SK-N-SH (cell line): ENCODE data around the gene CEP112.

Experiments used
- EZH2phosphoT487 ChIP-seq: fragments of 200-600 bp; sonication (generic); IDR thresholded peaks from 2 replicates; pipeline ENCODE4 v1.6.1; 2017; ENCODE audit warnings: low read depth, mixed run types, mild to moderate bottlenecking, antibody characterized with exemption, moderate library complexity, borderline replicate concordance
- GABPA ChIP-seq: IDR thresholded peaks from 2 replicates; pipeline ENCODE4 v1.4.0; 2012; ENCODE audit warnings: low read depth, mild to moderate bottlenecking
- NFIC ChIP-seq: IDR thresholded peaks from 2 replicates; pipeline ENCODE4 v1.4.0; 2012; ENCODE audit warnings: borderline replicate concordance
- POLR2AphosphoS5 ChIP-seq: IDR thresholded peaks from 2 replicates; pipeline ENCODE4 v1.6.1; 2012; ENCODE audit warnings: low read depth, low read length
- RAD21 ChIP-seq: IDR thresholded peaks from 2 replicates; pipeline ENCODE4 v1.6.1; 2012; ENCODE audit warnings: mild to moderate bottlenecking, low read length
- SIN3A ChIP-seq: IDR thresholded peaks from 2 replicates; pipeline ENCODE4 v1.6.1; 2012; ENCODE audit warnings: low read depth, mild to moderate bottlenecking, low read length, moderate library complexity, borderline replicate concordance
- TEAD4 ChIP-seq: IDR thresholded peaks from 2 replicates; pipeline ENCODE4 v1.4.0; 2012; ENCODE audit warnings: mild to moderate bottlenecking, borderline replicate concordance; ENCODE audit not compliant: insufficient read depth
- TF ChIP-seq, protein P1 (sequence below): fragments of 200-600 bp; sonication (generic); IDR thresholded peaks from 2 replicates; pipeline ENCODE4 v1.6.1; 2017; ENCODE audit warnings: antibody characterized with exemption, mild to moderate bottlenecking, moderate library complexity
- TF ChIP-seq, protein P2 (sequence below): IDR thresholded peaks from 2 replicates; pipeline ENCODE4 v1.4.0; 2012; ENCODE audit warnings: low read depth
- TF ChIP-seq, protein P3 (sequence below): fragments of 150-350 bp; IDR thresholded peaks from 2 replicates; pipeline ENCODE4 v1.6.1; 2017; ENCODE audit warnings: antibody characterized with exemption, low read length, low read depth, borderline replicate concordance
- TF ChIP-seq, protein P4 (sequence below): IDR thresholded peaks from 2 replicates; pipeline ENCODE4 v1.6.1; 2012; ENCODE audit warnings: mild to moderate bottlenecking, low read depth, low read length, moderate library complexity
- TF ChIP-seq, protein P5 (sequence below): fragments of 150-350 bp; IDR thresholded peaks from 2 replicates; pipeline ENCODE4 v1.6.1; 2016; ENCODE audit warnings: mild to moderate bottlenecking, low read depth, low read length

DNA sequence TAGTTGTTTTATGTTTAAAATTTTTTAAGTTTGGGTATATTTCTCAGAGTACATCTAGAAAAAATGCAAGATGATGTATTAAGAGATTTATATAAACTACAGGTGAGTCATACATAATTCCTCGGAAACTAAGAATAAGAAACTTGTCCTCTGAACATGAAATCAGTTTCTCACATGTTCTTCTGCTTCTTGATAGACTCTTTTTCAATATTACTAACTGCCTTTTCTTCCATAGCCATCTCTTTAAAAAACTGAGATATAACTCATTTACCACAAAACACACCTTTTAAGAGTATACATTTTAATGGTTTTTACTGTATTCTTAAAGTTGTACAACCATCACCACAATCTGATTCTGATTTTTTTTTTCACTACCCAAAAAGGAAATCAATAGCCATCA, 392.1 kb downstream of the CEP112 start:
- TF ChIP-seq, protein P1, sequence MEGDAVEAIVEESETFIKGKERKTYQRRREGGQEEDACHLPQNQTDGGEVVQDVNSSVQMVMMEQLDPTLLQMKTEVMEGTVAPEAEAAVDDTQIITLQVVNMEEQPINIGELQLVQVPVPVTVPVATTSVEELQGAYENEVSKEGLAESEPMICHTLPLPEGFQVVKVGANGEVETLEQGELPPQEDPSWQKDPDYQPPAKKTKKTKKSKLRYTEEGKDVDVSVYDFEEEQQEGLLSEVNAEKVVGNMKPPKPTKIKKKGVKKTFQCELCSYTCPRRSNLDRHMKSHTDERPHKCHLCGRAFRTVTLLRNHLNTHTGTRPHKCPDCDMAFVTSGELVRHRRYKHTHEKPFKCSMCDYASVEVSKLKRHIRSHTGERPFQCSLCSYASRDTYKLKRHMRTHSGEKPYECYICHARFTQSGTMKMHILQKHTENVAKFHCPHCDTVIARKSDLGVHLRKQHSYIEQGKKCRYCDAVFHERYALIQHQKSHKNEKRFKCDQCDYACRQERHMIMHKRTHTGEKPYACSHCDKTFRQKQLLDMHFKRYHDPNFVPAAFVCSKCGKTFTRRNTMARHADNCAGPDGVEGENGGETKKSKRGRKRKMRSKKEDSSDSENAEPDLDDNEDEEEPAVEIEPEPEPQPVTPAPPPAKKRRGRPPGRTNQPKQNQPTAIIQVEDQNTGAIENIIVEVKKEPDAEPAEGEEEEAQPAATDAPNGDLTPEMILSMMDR: no peak
- TF ChIP-seq, protein P2, sequence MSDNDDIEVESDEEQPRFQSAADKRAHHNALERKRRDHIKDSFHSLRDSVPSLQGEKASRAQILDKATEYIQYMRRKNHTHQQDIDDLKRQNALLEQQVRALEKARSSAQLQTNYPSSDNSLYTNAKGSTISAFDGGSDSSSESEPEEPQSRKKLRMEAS: no peak
- TF ChIP-seq EZH2phosphoT487 (no peak), POLR2AphosphoS5 (no peak), TEAD4 (no peak), RAD21 (no peak), GABPA (no peak), SIN3A (no peak), NFIC (no peak)
- TF ChIP-seq, protein P3, sequence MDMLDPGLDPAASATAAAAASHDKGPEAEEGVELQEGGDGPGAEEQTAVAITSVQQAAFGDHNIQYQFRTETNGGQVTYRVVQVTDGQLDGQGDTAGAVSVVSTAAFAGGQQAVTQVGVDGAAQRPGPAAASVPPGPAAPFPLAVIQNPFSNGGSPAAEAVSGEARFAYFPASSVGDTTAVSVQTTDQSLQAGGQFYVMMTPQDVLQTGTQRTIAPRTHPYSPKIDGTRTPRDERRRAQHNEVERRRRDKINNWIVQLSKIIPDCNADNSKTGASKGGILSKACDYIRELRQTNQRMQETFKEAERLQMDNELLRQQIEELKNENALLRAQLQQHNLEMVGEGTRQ: no peak
- TF ChIP-seq, protein P4, sequence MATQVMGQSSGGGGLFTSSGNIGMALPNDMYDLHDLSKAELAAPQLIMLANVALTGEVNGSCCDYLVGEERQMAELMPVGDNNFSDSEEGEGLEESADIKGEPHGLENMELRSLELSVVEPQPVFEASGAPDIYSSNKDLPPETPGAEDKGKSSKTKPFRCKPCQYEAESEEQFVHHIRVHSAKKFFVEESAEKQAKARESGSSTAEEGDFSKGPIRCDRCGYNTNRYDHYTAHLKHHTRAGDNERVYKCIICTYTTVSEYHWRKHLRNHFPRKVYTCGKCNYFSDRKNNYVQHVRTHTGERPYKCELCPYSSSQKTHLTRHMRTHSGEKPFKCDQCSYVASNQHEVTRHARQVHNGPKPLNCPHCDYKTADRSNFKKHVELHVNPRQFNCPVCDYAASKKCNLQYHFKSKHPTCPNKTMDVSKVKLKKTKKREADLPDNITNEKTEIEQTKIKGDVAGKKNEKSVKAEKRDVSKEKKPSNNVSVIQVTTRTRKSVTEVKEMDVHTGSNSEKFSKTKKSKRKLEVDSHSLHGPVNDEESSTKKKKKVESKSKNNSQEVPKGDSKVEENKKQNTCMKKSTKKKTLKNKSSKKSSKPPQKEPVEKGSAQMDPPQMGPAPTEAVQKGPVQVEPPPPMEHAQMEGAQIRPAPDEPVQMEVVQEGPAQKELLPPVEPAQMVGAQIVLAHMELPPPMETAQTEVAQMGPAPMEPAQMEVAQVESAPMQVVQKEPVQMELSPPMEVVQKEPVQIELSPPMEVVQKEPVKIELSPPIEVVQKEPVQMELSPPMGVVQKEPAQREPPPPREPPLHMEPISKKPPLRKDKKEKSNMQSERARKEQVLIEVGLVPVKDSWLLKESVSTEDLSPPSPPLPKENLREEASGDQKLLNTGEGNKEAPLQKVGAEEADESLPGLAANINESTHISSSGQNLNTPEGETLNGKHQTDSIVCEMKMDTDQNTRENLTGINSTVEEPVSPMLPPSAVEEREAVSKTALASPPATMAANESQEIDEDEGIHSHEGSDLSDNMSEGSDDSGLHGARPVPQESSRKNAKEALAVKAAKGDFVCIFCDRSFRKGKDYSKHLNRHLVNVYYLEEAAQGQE: no peak
- TF ChIP-seq, protein P5, sequence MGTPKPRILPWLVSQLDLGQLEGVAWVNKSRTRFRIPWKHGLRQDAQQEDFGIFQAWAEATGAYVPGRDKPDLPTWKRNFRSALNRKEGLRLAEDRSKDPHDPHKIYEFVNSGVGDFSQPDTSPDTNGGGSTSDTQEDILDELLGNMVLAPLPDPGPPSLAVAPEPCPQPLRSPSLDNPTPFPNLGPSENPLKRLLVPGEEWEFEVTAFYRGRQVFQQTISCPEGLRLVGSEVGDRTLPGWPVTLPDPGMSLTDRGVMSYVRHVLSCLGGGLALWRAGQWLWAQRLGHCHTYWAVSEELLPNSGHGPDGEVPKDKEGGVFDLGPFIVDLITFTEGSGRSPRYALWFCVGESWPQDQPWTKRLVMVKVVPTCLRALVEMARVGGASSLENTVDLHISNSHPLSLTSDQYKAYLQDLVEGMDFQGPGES: no peak
